ENCODE measurements around the gene SEC14L2.
A peak's percentile ranks its signal among the peaks of the same experiment; 100 is the strongest.

Gene SEC14L2

GRCh38 chr22:30386608-30386959, 10.2 kb upstream of the SEC14L2 start (continued):
- TF ChIP-seq ZNF449 (tag by site-specific recombination; IDR thresholded peaks at IDR 0.05) (no peak), ZNF510 (tag by site-specific recombination; IDR thresholded peaks at IDR 0.05; ENCODE audit: insufficient replicate concordance) (no peak), SP2 (tag by site-specific recombination; IDR thresholded peaks at IDR 0.05) (0 out of 2 replicates have a peak, but pooled peaks have one; percentile 4), ZNF843 (tag by site-specific recombination; IDR thresholded peaks at IDR 0.05) (no peak), ZNF362 (tag by site-specific recombination; IDR thresholded peaks at IDR 0.05) (no peak), ZNF239 (tag by site-specific recombination; IDR thresholded peaks at IDR 0.05) (no peak), ZNF473 (tag by site-specific recombination; IDR thresholded peaks at IDR 0.05) (no peak), ZNF561 (tag by site-specific recombination; IDR thresholded peaks at IDR 0.05; ENCODE audit: borderline replicate concordance) (no peak), ZNF184 (tag by site-specific recombination; IDR thresholded peaks at IDR 0.05) (no peak), KLF16 (tag by site-specific recombination; IDR thresholded peaks at IDR 0.05) (no peak), ZNF114 (tag by site-specific recombination; IDR thresholded peaks at IDR 0.05) (no peak)

GRCh38 chr22:30386960-30387827, 9.6 kb upstream of the SEC14L2 start, which contains the start of gene RNF215:
TSS of gene RNF215 (minus strand) at chr22:30387411. CDS start at chr22:30387313, 98 bp downstream.
- peak within 1 kb of the TSS; percentile 62 for H3K4me3 ChIP-seq (ENCODE audit: low read depth, low read length)
- peaks cover 0 to 29% of the 10 kb centered on the region in 2 experiments; a peak in 2 of 3 replicates for H3K36me3 ChIP-seq (ENCODE audit: control insufficient read depth in 2 of 2, insufficient read depth in 1 of 2, low read length in 2 of 2)
- POLR2A ChIA-PET, result interaction anchor here (0.6 to 1.2 kb wide), 6 partner anchors 9 to 145 kb away, joined by 3 to 8 read pairs (median 4); partner anchors contain the start of genes CCDC157, SEC14L2 and SF3A1
- H3K9me3 ChIP-seq (ENCODE audit: control insufficient read depth, insufficient read depth, low read depth, low read length), result no peaks in the 10 kb centered on the region
- CTCF ChIA-PET, result interaction anchor here (0.5 to 5.9 kb wide), 34 partner anchors 8 to 980 kb away, joined by 3 to 80 read pairs (median 3); partner anchors contain the start of genes CASTOR1, CCDC157, PIK3IP1 and SEC14L2
- H3K27ac ChIP-seq (ENCODE audit: extremely low read depth, low read depth, low read length), result peak within 1 kb of the TSS; percentile 76; the same call in 1 of the 2 replicates
- peaks cover 2% of the 10 kb centered on the region; the same call in 1 of the 2 replicates for H3K4me1 ChIP-seq (ENCODE audit: control insufficient read depth, insufficient read depth, low read length)
- TF ChIP-seq ZNF274 (IDR thresholded peaks at IDR 0.05; ENCODE audit: low read length) (no peak), ZNF274 (tag by site-specific recombination; IDR thresholded peaks at IDR 0.05; ENCODE audit: borderline replicate concordance) (no peak), ZBTB20 (tag by site-specific recombination; IDR thresholded peaks at IDR 0.05) (no peak), ZBTB17 (tag by site-specific recombination; IDR thresholded peaks at IDR 0.05) (no peak), ZNF76 (tag by site-specific recombination; IDR thresholded peaks at IDR 0.05; ENCODE audit: borderline replicate concordance, low read depth) (no peak), ZNF2 (tag by site-specific recombination; IDR thresholded peaks at IDR 0.05) (0 out of 2 replicates have a peak, but pooled peaks have one; percentile 61), ZNF18 (tag by site-specific recombination; IDR thresholded peaks at IDR 0.05) (no peak), GLI4 (tag by site-specific recombination; IDR thresholded peaks at IDR 0.05) (no peak), ZNF280D (tag by site-specific recombination; IDR thresholded peaks at IDR 0.05) (no peak), ZNF26 (tag by site-specific recombination; IDR thresholded peaks at IDR 0.05) (no peak), ZNF335 (tag by site-specific recombination; conservative IDR thresholded peaks at IDR 0.05) (peak; percentile 96), KLF8 (tag by site-specific recombination; IDR thresholded peaks at IDR 0.05) (peak; percentile 60; the same call in 1 of the 2 replicates), PRDM4 (tag by site-specific recombination; IDR thresholded peaks at IDR 0.05) (peak; percentile 73)

Data from HEK293 (cell line).